SK-N-SH (cell line): ENCODE results near the gene FGGY. TPM values are rescaled to one million over a fixed set of nuclear protein-coding genes. Genes with fewer than 3 reads are reported as not detected.

Source experiments
- CTCF ChIA-PET: fragments of 300-600, 350-600 bp; formaldehyde crosslinking; extraction: SDS; loops from one replicate; lab custom pipeline; 2021; lab: Yijun Ruan, JAX
- POLR2A ChIA-PET: fragments of 350-600 bp; sonication (Branson Sonifier 250); formaldehyde crosslinking; extraction: SDS; loops from one replicate; lab custom pipeline; 2020; ENCODE audit warnings: antibody characterized with exemption, inconsistent platforms; lab: Yijun Ruan, JAX
- DNase-seq: peaks from one replicate; pipeline ENCODE4 v3.0.0; 2012
- H2AFZ ChIP-seq: fragments of 200-600 bp; sonication (generic); 2 replicates; pipeline ENCODE4 v1.8.1; 2016; ENCODE audit warnings: antibody characterized with exemption, mild to moderate bottlenecking, low read depth
- H3F3A ChIP-seq: fragments of 200-600 bp; sonication (generic); replicated peaks from 2 replicates; pipeline ENCODE3; 2016; ENCODE audit warnings: antibody characterized with exemption, mild to moderate bottlenecking; ENCODE audit not compliant: insufficient read depth
- H3K27ac ChIP-seq, 2 experiments: fragments of 200-500 bp in 1 of 2; fragments of 200-600 bp in 1 of 2; sonication (Bioruptor generic) in 1 of 2; sonication (generic), shearing (Covaris generic) in 1 of 2; 2 replicates each; pipeline versions ENCODE4 v1.5.1 to v1.6.1; 2014 to 2016; ENCODE audit warnings: low read depth in 2 of 2, inconsistent platforms in 1 of 2, low read length in 1 of 2, mild to moderate bottlenecking in 1 of 2, mixed read lengths in 1 of 2
- H3K27me3 ChIP-seq: fragments of 200-600 bp; sonication (generic), shearing (Covaris generic); 2 replicates; pipeline ENCODE4 v1.6.1; 2016; ENCODE audit warnings: mixed run types; ENCODE audit not compliant: insufficient read depth
- H3K36me3 ChIP-seq, 2 experiments: fragments of 200-500 bp in 1 of 2; fragments of 200-600 bp in 1 of 2; sonication (Bioruptor generic) in 1 of 2; sonication (generic) in 1 of 2; replicated peaks in 1 of 2; 2 replicates each; pipeline versions ENCODE3 to v1.5.1; 2014 to 2016; ENCODE audit warnings: low read length in 1 of 2, mild to moderate bottlenecking in 1 of 2; ENCODE audit not compliant: insufficient read depth in 2 of 2, control insufficient read depth in 1 of 2
- H3K4me1 ChIP-seq, 2 experiments: fragments of 200-500 bp in 1 of 2; fragments of 200-600 bp in 1 of 2; sonication (Bioruptor generic) in 1 of 2; sonication (generic), shearing (Covaris generic) in 1 of 2; 2 replicates each; pipeline versions ENCODE4 v1.5.1 to v1.6.1; 2014 to 2016; ENCODE audit warnings: low read depth in 1 of 2, low read length in 1 of 2, mixed run types in 1 of 2; ENCODE audit not compliant: insufficient read depth in 2 of 2, control insufficient read depth in 1 of 2
- H3K4me2 ChIP-seq: fragments of 200-600 bp; sonication (generic), shearing (Covaris generic); 2 replicates; pipeline ENCODE4 v1.6.1; 2017; ENCODE audit warnings: mixed run types
- H3K4me3 ChIP-seq, 2 experiments: fragments of 200-500 bp in 1 of 2; fragments of 200-600 bp in 1 of 2; sonication (Bioruptor generic) in 1 of 2; sonication (generic), shearing (Covaris generic) in 1 of 2; 2 replicates each; pipeline versions ENCODE4 v1.5.1 to v1.8.1; 2014 to 2016; ENCODE audit warnings: low read depth in 2 of 2, inconsistent platforms in 1 of 2, low read length in 1 of 2, mild to moderate bottlenecking in 1 of 2, mixed read lengths in 1 of 2, moderate library complexity in 1 of 2
- H3K79me2 ChIP-seq: fragments of 200-600 bp; sonication (generic); 2 replicates; pipeline ENCODE4 v1.8.1; 2017; ENCODE audit warnings: mild to moderate bottlenecking; ENCODE audit not compliant: insufficient read depth
- H3K9ac ChIP-seq: fragments of 200-600 bp; sonication (generic); 2 replicates; pipeline ENCODE4 v1.6.1; 2017; ENCODE audit warnings: mixed run types
- H3K9me2 ChIP-seq: fragments of 200-600 bp; sonication (generic); 2 replicates; pipeline ENCODE4 v1.6.1; 2017; ENCODE audit warnings: mixed run types
- H3K9me3 ChIP-seq: fragments of 200-600 bp; sonication (generic); 2 replicates; pipeline ENCODE4 v1.6.1; 2017; ENCODE audit warnings: mixed run types, mild to moderate bottlenecking, moderate library complexity
- H4K20me1 ChIP-seq: fragments of 200-600 bp; sonication (generic); 2 replicates; pipeline ENCODE4 v1.6.1; 2017; ENCODE audit warnings: mild to moderate bottlenecking, mixed run types; ENCODE audit not compliant: insufficient read depth
- ELF1 ChIP-seq: IDR thresholded peaks from 2 replicates; pipeline ENCODE4 v1.4.0; 2012
- EP300 ChIP-seq, 2 experiments: IDR thresholded peaks; 2 replicates each; pipeline versions ENCODE4 v1.4.0 to v1.6.1; 2012; ENCODE audit warnings: borderline replicate concordance in 1 of 2, low read depth in 1 of 2, low read length in 1 of 2
- FOSL2 ChIP-seq: IDR thresholded peaks from 2 replicates; pipeline ENCODE4 v1.4.0; 2012; ENCODE audit warnings: low read depth, mild to moderate bottlenecking, moderate library complexity, borderline replicate concordance
- FOXJ3 ChIP-seq: sonication (generic); formaldehyde crosslinking; IDR thresholded peaks from 2 replicates; pipeline ENCODE4 v1.5.1; 2020; ENCODE audit warnings: mild to moderate bottlenecking, missing genetic modification reagents
- FOXM1 ChIP-seq: IDR thresholded peaks from 2 replicates; pipeline ENCODE4 v1.4.0; 2012; ENCODE audit warnings: low read depth, mild to moderate bottlenecking
- GABPA ChIP-seq: IDR thresholded peaks from 2 replicates; pipeline ENCODE4 v1.4.0; 2012; ENCODE audit warnings: low read depth, mild to moderate bottlenecking
- GATA2 ChIP-seq: sonication (generic); formaldehyde crosslinking; IDR thresholded peaks from 2 replicates; pipeline ENCODE4 v1.5.0; 2020; ENCODE audit warnings: mild to moderate bottlenecking, missing genetic modification reagents
- JUND ChIP-seq: IDR thresholded peaks from 2 replicates; pipeline ENCODE4 v1.4.0; 2012
- NRF1 ChIP-seq: IDR thresholded peaks from 2 replicates; pipeline ENCODE4 v1.6.1; 2012; ENCODE audit warnings: low read depth, mild to moderate bottlenecking, low read length
- RCOR1 ChIP-seq: fragments of 150-350 bp; IDR thresholded peaks from 2 replicates; pipeline ENCODE4 v1.6.1; 2017; ENCODE audit warnings: antibody characterized with exemption, low read length
- REST ChIP-seq: IDR thresholded peaks from 2 replicates; pipeline ENCODE4 v1.6.1; 2012; ENCODE audit warnings: mild to moderate bottlenecking, low read depth, low read length, moderate library complexity
- RXRA ChIP-seq: IDR thresholded peaks from 2 replicates; pipeline ENCODE4 v1.4.0; 2012; ENCODE audit warnings: low read depth, mild to moderate bottlenecking, borderline replicate concordance
- TAF1 ChIP-seq: IDR thresholded peaks from 2 replicates; pipeline ENCODE4 v1.6.1; 2012; ENCODE audit warnings: low read depth, mild to moderate bottlenecking, low read length, moderate library complexity, borderline replicate concordance
- TCF12 ChIP-seq: IDR thresholded peaks from 2 replicates; pipeline ENCODE4 v1.4.0; 2012
- WGBS: methylation state at CpG from one replicate; pipeline ENCODE4 v1.1.6; 2017; ENCODE audit warnings: low lambda C conversion rate; 5-methylcytosine and 5-hydroxymethylcytosine counted together
- polyA plus RNA-seq, 3 experiments: library from polyadenylated mRNA; depleted of rRNA; stranded (reverse); fragments of >200 nt; gene quantifications; 2 replicates each; pipeline ENCODE4 v1.2.3, GENCODE V29; 2012
- TF ChIP-seq, protein P1 (sequence below): fragments of 150-350 bp; IDR thresholded peaks from 2 replicates; pipeline ENCODE4 v1.6.1; 2016; ENCODE audit warnings: mild to moderate bottlenecking, low read depth, low read length

The FGGY gene
- polyA plus RNA-seq, 1 of the 3 experiments (the other 2 are of a cell fraction), result 10.3 TPM

DNA sequence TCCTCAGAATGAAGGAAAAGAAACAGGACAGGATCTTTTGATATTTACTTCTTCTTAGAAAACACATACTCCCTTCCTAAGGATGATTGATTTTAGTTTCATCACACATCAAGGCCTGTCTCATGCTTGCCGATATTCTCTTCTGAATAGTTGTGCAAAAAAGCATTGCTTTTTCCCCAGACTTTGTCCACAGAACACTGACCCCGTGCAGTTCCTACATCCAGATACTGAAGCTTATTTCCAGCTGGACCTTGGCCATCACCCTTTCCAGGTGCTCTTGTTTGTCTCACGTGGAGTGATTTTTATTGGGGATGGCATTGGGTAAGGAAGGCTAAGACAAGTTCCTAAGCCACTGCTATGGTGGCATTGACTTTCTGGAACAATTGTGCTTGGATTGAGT, 320.5 kb downstream of the FGGY start:
- 80% methylated on average over 3 of the region's 3 CpGs for WGBS
- Histone ChIP-seq H3F3A (no peaks in the 10 kb centered on the region), H3K9me3 (no peaks in the 10 kb centered on the region), H3K9me2 (no peaks in the 10 kb centered on the region), H3K27ac (no peak overlapping the region), H3K27me3 (no peaks in the 10 kb centered on the region), H4K20me1 (no peaks in the 10 kb centered on the region), H3K4me1 (no peaks in the 10 kb centered on the region; a peak in 1 of 4 replicates), H3K9ac (no peak overlapping the region), H2AFZ (no peak overlapping the region), H3K4me2 (no peak overlapping the region), H3K79me2 (no peaks in the 10 kb centered on the region), H3K4me3 (no peak overlapping the region), H3K36me3 (no peaks in the 10 kb centered on the region)
- POLR2A ChIA-PET, result no interaction called here
- CTCF ChIA-PET, result no interaction called here
- TF ChIP-seq EP300 (IDR thresholded peaks at IDR 0.05; ENCODE audit: borderline replicate concordance in 1 of 2, low read depth in 1 of 2, low read length in 1 of 2) (no peak), JUND (no peak), REST (no peak), FOXJ3 (no peak), TCF12 (no peak), RCOR1 (no peak), GABPA (no peak), FOXM1 (no peak), FOSL2 (no peak), TAF1 (no peak), RXRA (no peak), ELF1 (no peak)
- DNase-seq, result no peak

DNA sequence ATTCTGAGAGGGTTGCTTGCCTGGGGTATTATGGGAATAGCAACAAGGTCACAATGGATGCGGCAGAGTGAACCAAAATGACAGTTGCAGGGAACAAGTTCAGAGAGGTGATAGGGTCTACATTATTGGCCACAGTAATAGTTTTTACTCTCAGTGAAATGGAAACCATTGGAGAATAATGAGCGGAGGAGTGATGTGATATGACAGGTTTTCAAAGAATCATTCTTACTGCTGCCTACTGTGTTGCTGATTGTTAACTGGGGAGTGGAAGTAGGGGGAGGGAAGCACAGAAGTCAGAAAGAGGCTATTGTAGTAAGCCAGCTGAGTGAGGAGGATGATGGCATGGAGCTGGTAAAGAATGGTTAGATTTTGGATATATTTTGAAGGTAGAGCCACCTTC, 322.7 kb downstream of the FGGY start:
- POLR2A ChIA-PET, result no interaction called here
- no peaks in the 10 kb centered on the region for H3K27me3 ChIP-seq
- TF ChIP-seq GATA2 (CRISPR knock-in tag), result no peak
- no peak for TF ChIP-seq NRF1
- TF ChIP-seq RCOR1, result no peak
- TF ChIP-seq, protein P1, sequence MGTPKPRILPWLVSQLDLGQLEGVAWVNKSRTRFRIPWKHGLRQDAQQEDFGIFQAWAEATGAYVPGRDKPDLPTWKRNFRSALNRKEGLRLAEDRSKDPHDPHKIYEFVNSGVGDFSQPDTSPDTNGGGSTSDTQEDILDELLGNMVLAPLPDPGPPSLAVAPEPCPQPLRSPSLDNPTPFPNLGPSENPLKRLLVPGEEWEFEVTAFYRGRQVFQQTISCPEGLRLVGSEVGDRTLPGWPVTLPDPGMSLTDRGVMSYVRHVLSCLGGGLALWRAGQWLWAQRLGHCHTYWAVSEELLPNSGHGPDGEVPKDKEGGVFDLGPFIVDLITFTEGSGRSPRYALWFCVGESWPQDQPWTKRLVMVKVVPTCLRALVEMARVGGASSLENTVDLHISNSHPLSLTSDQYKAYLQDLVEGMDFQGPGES, result no peak
- no peak for TF ChIP-seq RXRA
- TF ChIP-seq TAF1, result no peak

More for the DNA sequence above, 322.7 kb downstream of the FGGY start:
- no peak for DNase-seq
- Histone ChIP-seq H3K36me3 (no peaks in the 10 kb centered on the region), H3K4me2 (no peak overlapping the region), H3K4me1 (no peaks in the 10 kb centered on the region; a peak in 1 of 4 replicates), H3K9ac (no peak overlapping the region), H3K79me2 (no peaks in the 10 kb centered on the region), H3K27ac (no peak overlapping the region), H3K4me3 (no peak overlapping the region), H3K9me2 (no peaks in the 10 kb centered on the region), H3F3A (no peaks in the 10 kb centered on the region), H2AFZ (no peak overlapping the region), H3K9me3 (no peaks in the 10 kb centered on the region), H4K20me1 (no peaks in the 10 kb centered on the region)
- CTCF ChIA-PET, result no interaction called here
- 98% methylated on average over 2 of the region's 2 CpGs for WGBS
